HG03139 (cell line): ENCODE results near the gene KMT2A.
"Not testable (repeated sequence)": the region's sequence is repeated elsewhere in the genome, so short reads cannot be mapped to it uniquely, and the experiment has no call there.

Experiments
- ATAC-seq: cut with Tn5 transposase; IDR thresholded peaks from one replicate; pipeline ENCODE4 v1.9.1; 2021; ENCODE audit not compliant: unreplicated experiment

KMT2A gene

DNA sequence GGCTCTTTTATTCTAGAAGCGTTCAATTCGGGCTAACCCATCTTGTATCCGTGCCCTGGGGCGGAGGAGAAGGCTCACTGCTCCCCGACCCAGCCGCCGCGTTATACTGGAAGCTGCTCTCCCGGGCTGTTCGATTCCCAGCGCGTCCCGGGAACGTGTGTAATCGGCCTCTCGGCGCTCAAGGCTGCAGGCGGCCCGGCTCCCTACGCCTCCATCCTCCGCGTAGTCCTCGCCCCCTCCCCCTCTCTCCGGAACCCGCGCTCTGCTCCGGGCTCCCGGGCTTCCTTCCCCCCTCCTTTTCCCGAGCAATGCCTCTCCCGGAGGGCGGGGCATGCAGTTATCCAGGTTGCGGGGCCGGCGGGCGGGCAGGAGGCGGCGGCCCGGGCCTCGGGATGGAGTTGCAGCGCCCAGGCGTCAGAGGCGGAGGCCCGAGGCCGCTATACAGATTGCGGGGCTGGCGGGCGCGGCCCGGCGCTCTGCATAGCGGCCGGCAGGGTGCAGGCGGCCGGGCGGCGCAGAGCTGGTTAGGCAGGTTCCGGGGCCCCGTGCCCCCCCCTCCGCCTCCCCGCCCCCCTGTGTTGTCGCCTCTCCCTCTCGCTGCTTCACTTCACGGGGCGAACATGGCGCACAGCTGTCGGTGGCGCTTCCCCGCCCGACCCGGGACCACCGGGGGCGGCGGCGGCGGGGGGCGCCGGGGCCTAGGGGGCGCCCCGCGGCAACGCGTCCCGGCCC, at the start of gene KMT2A:
Gene KMT2A, plus strand, starts transcription at position 600 of the 732 bp plus-strand sequence. Its CDS starts 21 bp downstream, at position 621.
- ATAC-seq, result peak; percentile 45

DNA sequence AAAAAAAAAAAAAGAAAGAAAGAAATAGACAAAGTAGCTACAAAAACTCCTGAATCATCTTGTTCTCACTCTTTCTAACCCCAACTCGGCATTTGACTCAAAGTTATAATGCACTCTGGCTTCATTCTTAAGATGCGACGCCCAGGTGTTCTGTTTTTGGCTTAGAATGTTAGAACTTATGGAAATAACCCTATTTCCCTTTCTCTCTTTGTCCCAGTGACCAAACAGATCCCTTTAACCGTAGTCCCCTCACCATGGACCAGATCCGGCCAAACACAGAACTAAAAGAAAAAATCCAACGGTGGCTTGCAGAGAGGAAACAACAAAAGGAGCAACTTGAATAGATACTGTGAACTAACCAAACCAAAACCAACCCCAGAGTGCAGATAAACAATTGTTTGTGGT, 40.2 kb upstream of the KMT2A start:
- ATAC-seq, result no peak

DNA sequence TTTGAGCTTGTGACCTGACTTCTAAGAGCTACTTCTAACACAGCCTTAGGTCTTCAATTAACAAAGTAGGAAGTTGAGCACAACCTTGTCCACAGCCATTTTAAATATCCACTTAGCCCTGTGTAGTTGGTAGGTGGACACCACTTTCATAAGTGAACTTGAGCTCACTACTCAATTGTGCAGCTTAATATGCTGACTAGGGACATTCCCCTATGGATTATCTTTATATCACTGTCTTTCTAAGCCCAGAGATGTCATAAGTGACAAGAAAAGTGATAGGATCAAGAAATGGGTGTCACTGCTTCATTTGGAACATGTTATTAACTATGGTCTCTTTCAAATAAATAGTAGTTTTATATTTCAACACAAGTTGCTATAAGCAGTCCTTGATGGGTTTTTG, 38.8 kb upstream of the KMT2A start:
- no peak for ATAC-seq

DNA sequence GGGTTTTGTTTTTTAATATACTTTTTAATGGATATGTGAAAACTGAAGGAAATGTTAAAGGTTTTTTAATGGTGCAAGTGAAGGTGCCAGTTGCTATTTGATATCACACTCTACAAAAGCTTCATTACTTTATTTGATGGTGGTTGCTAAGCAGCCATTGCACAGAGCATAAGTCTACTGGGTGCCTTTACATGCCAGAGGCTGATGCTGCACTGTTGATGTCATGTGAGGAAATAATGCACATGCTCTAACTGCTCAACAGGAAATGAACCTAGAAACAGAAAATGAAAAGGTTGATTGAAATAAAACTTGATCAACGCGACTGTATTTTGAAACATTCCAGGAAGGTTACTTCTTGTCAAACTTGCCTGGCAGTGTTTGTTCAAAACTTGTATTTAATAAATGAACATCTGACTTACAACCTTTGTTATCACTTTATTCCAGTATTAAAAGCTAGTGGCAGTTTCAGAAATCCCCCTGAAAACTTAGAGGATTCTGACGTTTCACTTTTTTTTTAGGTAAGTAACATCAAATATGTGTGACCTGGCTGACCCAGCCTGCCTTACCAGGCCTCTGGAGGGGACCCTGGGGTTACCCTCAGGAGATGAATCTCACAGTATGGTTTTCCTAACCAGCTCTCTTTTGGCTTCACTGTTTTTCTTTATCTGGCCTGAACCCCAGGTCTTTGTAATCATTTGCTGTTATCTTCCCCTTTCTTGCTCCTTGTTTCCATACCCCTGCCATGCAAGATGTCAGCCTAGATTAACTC, 37.3 kb upstream of the KMT2A start:
- no peak for ATAC-seq

DNA sequence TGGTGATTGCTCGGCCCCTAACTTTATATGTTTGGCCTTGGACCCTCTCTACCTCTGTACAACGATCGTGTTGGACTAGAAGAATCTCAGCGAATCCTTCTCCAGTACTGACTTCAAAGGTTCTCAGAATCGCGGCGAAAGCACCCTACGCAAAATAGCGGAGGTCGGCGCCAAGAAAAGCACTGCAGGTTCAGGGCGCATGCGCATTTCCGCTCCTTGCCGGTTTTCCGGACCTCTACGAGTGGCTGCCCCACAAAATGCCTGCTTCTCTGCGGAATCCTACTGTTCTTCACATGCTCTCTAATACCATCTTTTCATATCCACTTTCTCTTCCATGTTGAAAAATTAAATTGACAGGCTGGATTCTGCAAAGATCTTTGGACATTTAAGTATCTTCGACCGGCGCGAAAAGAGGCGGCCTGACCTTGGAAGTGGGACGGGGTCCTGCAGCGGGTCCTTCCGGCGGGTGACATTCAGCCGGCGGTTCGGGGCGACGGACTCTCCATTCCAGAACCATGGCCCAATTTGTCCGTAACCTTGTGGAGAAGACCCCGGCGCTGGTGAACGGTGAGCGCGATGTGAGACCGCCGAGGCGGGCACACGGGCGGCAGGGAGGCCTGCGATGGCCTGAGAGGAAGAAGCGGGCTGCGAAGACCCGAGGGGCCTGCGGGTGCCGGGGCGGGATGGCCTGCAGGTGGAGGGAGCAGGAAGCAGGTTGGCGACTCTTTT, 35.0 kb upstream of the KMT2A start, which contains the start of gene ATP5MG:
Gene ATP5MG, plus strand, starts transcription at position 456 of the 729 bp plus-strand sequence. Its CDS starts 60 bp downstream, at position 516.
- ATAC-seq, result peak; percentile 54

DNA sequence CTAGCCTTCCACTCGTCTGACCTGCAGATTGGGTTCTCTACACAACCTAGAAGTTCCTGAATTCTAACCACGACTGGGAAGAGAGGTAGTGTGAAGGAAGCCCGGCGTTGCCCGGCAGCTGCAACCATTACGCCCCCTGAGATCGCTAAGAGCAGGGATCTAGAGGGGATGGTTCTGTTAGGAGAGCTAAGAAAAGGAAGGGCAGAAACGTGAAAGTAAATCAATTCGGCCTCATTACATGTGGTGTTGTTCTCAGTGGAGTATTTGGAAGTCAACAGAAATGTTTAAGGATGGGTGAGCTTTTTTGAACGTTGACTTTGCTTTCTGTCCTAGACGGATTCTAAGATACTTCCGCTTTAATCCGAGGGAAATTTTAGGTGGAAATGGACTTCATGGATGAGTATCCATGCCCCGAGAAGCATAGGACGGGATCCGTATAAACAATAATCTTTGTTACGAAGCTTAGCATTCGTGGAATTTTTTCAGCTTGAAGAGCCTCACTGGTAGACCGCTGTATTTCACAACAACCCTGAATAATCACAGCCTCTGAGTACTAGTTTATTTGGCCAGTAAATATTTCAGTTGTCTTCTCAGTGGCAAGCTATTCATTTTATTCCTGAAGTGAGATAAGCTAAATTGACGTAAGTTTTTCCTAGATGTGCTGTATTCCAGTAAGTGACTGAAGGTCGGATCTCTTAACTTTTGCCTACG, 34.3 kb upstream of the KMT2A start:
- ATAC-seq, result no peak

DNA sequence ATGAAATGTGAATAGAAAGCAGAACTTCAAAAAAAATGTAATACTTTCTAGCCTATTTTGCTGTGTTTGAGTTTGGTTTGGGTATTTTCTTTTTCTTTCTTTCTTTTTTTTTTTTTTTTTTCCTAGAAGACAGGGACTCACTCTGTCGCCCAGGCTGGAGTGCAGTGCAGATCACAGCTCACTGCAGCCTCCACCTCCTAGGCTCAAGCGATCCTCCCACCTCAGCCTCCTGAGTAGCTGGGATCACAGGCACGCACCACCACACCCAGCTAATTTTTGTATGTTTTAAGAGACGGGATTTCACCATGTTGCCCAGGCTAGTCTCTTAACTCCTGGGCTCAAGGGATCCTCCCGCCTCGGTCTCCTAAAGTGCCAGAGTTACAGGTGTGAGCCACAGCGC, 33.7 kb upstream of the KMT2A start:
- ATAC-seq, result not testable (repeated sequence)

DNA sequence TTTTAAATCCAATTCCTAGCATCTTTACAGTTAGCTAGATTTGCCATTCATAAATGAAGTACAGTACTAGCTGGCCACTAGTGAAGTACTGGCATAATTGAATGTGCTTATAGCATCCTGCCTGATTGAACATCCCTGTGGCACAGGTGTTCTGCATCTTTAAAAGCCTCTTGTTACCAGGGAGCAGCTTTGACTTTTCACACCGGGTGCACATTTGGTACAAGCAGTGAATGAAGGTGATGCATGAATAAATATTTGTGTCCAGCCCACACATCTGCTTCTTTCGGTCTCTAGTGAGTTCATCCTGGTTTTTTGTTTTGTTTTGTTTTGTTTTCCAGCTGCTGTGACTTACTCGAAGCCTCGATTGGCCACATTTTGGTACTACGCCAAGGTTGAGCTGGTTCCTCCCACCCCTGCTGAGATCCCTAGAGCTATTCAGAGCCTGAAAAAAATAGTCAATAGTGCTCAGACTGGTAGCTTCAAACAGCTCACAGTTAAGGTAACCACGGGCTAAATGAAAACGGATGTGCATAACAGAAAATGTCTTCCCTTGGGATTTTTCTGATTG, 29.6 kb upstream of the KMT2A start:
- ATAC-seq, result no peak

DNA sequence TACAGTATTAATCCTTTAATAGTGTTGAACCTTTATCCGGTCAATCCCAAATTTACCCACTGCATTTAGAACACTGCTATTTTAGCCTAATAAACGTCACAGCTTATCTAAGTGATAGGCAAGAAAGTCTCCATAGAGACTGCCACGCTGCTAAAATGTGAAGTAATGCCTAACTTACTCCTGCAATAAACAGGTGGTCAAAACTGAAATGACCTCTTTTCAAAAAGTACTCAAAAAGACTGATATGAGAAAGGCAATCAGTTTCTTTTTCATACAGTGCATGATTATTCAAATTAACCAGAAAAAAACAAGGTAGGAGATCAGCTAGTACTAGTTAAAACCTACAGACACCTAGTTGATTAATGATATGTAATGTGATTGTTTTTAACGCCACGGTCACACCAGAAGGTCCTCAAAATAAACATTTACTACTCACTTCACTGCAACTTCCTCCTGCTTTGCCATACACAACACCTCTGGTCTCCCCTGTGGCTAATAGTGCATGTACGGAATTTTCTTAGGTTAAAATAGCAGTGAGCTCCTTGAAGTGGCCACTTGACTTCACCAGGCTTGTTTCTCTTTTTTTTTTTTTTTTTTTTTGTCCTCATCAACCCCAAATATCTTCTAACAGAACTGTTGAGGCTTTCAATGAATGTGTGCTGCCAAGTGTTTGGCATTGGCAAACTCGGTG, 26.1 kb upstream of the KMT2A start:
- ATAC-seq, result no peak

DNA sequence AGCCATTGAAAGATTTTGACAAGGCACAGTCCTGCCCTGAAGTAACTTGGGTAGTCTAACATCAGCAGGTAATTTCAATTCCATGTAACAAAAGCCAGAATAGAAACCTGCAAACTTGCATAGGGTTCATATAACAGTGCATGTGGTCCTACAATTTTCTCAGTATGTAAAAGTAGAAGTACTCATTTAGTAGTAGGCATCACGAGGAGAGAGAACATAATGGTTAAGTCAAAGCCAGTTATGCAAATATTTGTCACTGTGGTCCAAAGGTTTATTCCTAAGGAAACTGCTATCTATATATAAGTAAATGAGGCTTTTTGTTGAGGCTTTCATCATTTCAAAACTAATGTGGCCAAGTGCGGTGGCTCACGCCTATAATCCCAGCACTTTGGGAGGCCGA, 24.8 kb upstream of the KMT2A start:
- no peak for ATAC-seq

DNA sequence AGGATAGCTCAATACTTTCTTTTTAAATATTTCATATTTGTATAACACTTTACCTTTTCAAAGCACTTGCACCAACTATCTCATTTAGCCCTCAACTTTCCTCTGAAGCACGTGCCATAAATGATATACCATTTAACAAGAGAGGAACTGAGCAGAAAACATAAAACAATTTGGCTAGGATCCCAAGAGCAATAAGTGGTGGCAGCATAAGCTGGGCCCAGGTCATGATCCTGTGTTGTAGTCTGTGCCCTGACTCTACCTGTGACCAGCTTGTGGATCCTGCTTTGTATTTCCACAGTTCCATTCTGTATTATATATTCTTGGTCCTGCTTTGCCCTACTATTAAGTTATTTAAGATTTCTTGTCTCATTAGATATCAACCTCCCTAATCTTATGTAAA, 23.4 kb upstream of the KMT2A start:
- no peak for ATAC-seq

DNA sequence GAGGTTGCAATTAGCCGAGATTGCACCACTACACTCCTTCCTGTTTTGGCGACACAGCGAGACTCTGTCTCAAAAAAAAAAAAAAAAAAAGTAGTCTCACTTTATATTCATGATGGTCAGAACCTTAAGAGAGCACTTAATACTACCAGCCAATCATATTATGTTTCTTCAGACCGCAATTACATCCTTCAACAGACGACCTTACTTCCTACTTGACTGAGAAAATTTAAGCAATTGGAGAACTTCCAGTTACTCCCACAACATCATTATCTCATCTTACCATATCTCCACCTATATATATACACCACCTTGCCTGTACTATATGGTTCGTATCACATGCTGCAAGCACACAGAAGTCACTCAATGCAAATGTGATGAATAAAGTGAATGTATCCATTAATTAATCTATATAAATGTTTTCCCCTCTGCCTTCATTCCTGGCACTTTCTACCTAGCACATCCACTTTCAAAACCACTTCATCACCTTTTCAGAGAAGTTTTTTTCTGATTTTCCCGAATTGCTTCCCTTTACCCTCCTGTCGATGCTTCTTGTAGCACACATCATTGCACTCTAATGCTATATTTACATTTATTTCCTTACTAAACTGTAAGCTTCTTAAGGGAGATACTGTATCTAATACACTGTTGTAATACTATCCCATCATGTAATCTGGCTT, 21.1 kb upstream of the KMT2A start:
- no peak for ATAC-seq

DNA sequence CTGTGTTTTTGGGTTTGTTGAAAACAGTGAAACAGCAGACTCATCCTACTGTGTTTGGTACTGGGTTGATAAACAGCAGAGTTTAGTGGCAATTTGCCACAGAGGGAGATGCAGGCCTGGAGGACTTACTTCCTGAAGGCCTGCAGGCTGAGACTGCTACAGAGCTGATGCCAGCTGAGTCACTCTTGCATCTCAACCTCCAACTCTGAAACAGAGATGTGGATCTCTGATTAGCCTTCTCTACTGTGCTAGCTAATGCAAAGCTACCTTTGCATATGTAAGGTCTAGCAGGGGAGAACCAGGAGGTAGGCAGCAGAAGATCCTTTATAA, 20.6 kb upstream of the KMT2A start:
- no peak for ATAC-seq

DNA sequence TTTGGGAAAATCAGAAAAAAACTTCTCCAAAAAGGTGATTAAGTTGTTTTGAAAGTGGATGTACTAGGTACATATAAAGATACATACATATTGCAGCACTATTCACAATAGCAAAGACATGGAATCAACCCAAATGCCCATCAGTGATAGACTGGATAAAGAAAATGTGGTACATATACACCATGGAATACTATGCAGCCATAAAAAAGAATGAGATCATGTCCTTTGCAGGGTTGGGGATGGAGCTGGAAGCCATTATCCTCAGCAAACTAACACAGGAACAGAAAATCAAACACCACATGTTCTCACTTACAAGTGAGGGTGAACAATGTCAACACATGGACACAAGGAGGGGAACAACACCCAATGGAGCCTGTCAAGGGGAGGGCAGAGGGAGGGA, 19.4 kb upstream of the KMT2A start:
- ATAC-seq, result not testable (repeated sequence)

DNA sequence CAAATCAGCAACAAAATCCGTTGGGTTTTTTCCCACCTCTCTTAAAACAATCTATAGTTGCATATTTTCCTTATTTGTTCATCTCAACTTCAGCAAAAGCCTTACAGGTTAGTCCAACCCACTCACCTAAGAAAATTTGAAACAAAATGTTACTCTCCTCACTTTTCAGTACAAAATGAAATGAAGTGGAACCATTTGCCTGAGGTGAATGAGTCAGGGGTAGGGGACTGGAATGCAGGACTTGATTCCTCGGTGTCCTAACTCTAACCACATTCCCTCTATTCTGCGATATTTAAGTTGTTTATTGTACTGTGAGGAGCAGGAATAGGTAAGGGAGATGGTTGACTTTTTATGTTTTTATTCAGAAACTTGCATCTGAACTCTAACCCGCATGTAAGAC, 18.5 kb upstream of the KMT2A start:
- ATAC-seq, result no peak

DNA sequence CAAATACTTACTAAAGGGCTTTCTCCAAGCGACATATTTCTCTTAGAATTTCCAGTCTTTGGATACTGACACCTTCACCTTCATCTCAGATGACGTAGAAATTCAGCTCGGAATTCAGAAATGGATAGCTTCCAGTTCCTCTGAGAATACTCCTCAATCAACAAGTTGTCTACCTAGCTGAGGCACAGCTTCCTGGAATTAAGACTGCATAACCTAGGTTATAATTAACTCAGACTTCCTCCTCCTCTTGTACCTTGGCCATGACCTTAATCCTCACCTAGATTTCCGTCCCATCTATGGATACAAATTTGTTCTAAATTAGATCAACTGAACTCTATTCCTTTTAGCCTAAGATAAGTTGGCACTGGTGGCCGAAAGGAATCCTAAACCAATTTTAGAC, 17.5 kb upstream of the KMT2A start:
- no peak for ATAC-seq

DNA sequence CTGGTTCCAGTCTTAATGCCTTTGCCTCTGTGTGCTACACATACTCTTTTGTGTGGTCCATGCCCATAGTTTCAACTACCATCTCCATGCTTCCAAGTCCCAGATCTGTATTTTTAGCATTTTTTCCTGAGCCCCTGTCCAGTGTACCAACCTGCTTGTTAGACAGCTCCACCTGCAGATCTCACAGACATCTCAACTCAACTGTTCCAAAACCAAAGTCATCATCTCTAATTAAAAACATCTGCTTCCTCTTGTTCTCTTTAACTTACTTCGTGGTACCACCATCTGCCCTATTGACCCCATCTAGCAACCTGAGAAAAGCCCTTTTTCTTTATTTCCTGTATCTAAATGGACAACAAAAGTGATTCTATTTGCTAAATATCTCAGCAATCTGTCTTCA, 8.6 kb upstream of the KMT2A start:
- ATAC-seq, result no peak

DNA sequence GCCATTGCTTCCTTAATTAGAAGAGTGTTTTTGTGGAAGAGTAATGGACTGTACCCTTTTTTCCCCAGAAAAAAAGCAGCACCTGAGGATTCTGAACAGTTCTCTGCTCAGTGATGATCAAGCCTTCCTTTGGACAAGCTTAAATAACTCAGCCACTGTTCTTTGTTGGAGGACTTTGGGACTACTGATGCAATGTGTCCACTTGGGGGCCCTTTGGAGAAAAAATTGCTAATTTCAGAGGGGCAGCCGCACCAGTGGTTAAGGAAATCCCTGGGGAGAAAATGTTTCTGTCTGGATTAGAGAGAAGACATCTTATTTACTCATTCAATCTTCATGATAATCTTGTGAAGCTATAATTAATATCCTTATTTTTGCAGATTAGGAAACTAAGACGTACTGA, 5.3 kb upstream of the KMT2A start:
- no peak for ATAC-seq

DNA sequence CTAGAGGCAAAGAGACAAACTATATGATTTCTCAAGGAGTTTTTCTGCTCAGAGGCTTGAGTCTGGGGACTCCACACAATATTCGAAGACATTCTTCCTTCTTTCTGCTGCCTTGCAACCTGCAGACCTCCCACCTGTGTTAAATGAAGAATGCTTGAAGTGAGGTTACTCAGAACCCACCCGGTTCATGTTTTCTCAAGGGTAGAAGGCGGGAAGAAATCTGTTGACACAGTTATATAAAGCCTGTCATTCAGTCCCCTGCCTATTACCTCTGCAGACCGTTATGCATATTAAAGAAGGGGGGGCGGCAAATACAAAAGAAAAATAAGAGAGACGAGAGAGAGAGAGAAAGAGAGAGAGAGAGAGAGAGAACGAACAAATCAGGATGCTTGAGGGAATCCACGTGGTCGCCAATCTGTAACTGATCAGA, 2.2 kb upstream of the KMT2A start:
- ATAC-seq, result no peak
